Parathyroid adenoma (tissue), 2 donors: ENCODE measurements around the gene PNP.

Experiments used
- H2AFZ ChIP-seq: fragments of 300-600 bp; sonication (generic); one replicate; pipeline ENCODE4 v1.7.0; 2017; ENCODE audit warnings: antibody characterized with exemption, mild to moderate bottlenecking
- H3K27ac ChIP-seq: fragments of 300-600 bp; sonication (generic); one replicate; pipeline ENCODE4 v1.7.0; 2017
- H3K27me3 ChIP-seq: fragments of 300-600 bp; sonication (generic); one replicate; pipeline ENCODE4 v1.7.0; 2017; ENCODE audit warnings: low read length; ENCODE audit not compliant: control insufficient read depth, insufficient read depth
- H3K36me3 ChIP-seq: fragments of 300-600 bp; sonication (generic); one replicate; pipeline ENCODE4 v1.7.0; 2017; ENCODE audit warnings: low read length; ENCODE audit not compliant: control insufficient read depth, insufficient read depth
- H3K4me1 ChIP-seq: fragments of 300-600 bp; sonication (generic); one replicate; pipeline ENCODE4 v1.7.0; 2017; ENCODE audit warnings: control low read depth
- H3K4me2 ChIP-seq: fragments of 300-600 bp; sonication (generic); one replicate; pipeline ENCODE4 v1.7.0; 2017; ENCODE audit warnings: low read length
- H3K4me3 ChIP-seq: fragments of 300-600 bp; sonication (generic); one replicate; pipeline ENCODE4 v1.7.0; 2017; ENCODE audit warnings: low read depth, low read length
- H3K79me2 ChIP-seq: fragments of 300-600 bp; sonication (generic); one replicate; pipeline ENCODE4 v1.7.0; 2017; ENCODE audit warnings: control low read depth
- H3K9ac ChIP-seq: fragments of 300-600 bp; sonication (generic); one replicate; pipeline ENCODE4 v1.7.0; 2017; ENCODE audit warnings: mild to moderate bottlenecking
- H3K9me3 ChIP-seq: fragments of 300-600 bp; sonication (generic); one replicate; pipeline ENCODE4 v1.7.0; 2017; ENCODE audit warnings: low read length; ENCODE audit not compliant: control insufficient read depth
- TF ChIP-seq, protein P1 (sequence below): fragments of 300-600 bp; sonication (generic); IDR thresholded peaks from one replicate; pipeline ENCODE4 v1.7.0; 2017; ENCODE audit warnings: antibody characterized with exemption, mild to moderate bottlenecking
- donor health status: primary hyperparathyroidism.

Gene PNP

DNA sequence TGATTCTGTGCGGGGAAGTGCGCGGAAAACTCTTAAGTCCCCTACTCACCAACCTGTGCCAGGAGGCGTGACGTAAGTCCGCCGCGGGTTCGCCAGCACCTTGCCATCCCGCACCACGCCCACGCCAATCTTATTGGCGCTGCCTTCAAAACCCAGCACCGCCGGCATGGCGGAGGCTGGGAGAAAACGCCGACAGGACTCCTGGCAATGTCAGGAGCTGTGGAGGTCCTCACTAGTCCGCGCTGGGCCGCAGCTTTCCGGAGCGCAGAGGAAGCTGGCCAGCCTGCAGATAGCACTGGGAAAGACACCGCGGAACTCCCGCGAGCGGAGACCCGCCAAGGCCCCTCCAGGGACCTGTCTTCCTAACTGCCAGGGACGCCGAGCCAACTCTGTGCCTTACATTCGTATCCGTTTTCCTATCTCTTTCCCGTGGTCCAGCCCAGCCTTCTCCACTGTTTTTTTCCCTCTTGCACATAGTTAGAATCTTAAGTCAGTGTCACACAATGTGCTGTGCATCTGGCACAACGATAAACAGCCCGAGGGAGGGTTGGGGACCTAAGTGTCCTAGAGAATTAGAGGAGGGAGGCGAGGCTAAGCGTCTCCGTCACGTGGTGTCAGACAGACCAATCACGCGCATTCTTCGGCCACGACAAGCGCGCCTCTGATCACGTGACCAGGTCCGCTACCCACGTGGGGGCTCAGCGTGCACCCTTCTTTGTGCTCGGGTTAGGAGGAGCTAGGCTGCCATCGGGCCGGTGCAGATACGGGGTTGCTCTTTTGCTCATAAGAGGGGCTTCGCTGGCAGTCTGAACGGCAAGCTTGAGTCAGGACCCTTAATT lies 14.5 kb upstream of the PNP start, which contains the start of the genes APEX1 and OSGEP:
Gene APEX1, plus strand, starts transcription at position 711 of the 839 bp plus-strand sequence. CDS start 420 bp downstream, outside the sequence.
Gene OSGEP, minus strand, starts transcription at position 297 of the 839 bp plus-strand sequence. Its CDS starts 129 bp downstream, at position 168.
- Histone ChIP-seq H3K27me3 (no peaks in the 10 kb centered on the region), H3K4me3 (peak within 1 kb of the TSS; percentile 69), H3K27ac (peak within 1 kb of the TSS; percentile 98), H3K4me1 (peaks cover 5% of the 10 kb centered on the region), H3K36me3 (no peaks in the 10 kb centered on the region), H2AFZ (peak within 1 kb of the TSS; percentile 98), H3K9ac (peak within 1 kb of the TSS; percentile 65), H3K9me3 (no peaks in the 10 kb centered on the region), H3K4me2 (peak within 1 kb of the TSS; percentile 74), H3K79me2 (peaks cover 3% of the 10 kb centered on the region)
- TF ChIP-seq, protein P1, sequence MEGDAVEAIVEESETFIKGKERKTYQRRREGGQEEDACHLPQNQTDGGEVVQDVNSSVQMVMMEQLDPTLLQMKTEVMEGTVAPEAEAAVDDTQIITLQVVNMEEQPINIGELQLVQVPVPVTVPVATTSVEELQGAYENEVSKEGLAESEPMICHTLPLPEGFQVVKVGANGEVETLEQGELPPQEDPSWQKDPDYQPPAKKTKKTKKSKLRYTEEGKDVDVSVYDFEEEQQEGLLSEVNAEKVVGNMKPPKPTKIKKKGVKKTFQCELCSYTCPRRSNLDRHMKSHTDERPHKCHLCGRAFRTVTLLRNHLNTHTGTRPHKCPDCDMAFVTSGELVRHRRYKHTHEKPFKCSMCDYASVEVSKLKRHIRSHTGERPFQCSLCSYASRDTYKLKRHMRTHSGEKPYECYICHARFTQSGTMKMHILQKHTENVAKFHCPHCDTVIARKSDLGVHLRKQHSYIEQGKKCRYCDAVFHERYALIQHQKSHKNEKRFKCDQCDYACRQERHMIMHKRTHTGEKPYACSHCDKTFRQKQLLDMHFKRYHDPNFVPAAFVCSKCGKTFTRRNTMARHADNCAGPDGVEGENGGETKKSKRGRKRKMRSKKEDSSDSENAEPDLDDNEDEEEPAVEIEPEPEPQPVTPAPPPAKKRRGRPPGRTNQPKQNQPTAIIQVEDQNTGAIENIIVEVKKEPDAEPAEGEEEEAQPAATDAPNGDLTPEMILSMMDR, result peak; percentile 7

DNA sequence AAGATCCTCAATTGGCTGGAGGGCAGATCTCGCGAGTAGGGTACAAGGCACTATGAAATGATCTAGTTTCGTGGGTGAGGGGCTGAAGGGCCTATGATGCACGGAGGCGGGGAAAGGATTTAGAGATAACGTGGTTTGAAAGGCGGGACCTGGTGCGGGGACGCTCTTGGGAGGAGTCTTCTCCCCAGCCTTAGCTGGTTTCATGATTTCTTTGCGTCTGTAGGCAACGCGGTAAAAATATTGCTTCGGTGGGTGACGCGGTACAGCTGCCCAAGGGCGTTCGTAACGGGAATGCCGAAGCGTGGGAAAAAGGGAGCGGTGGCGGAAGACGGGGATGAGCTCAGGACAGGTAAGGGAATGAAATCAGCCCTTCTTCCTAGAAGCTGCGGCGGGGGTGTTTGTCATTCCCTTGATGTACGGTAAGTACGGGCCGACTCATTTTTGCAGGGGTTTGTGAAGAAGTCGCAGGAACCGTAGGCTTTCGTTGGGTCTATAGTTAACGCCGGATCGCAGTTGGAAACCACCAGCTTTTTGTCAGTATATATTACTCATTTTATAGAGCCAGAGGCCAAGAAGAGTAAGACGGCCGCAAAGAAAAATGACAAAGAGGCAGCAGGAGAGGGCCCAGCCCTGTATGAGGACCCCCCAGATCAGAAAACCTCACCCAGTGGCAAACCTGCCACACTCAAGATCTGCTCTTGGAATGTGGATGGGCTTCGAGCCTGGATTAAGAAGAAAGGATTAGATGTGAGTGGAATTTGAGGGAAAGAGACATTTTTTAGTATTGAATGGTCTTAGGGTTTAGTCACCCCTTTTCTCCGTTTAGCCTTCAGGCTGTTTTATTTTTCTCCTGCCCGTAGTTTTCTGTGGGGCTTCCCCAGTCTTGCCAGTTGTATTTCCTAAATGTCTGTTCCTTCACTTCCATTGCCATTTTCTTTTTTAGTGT lies 13.6 kb upstream of the PNP start:
- peak overlapping the region; percentile 74 for H3K4me2 ChIP-seq
- no peaks in the 10 kb centered on the region for H3K27me3 ChIP-seq
- peaks cover 12% of the 10 kb centered on the region for H3K4me1 ChIP-seq
- peak overlapping the region; percentile 98 for H3K27ac ChIP-seq
- peak overlapping the region; percentile 98 for H2AFZ ChIP-seq
- no peaks in the 10 kb centered on the region for H3K36me3 ChIP-seq
- H3K79me2 ChIP-seq, result peaks cover 6% of the 10 kb centered on the region
- H3K9ac ChIP-seq, result peak overlapping the region; percentile 65
- TF ChIP-seq, protein P1, result no peak
- peak overlapping the region; percentile 69 for H3K4me3 ChIP-seq
- no peaks in the 10 kb centered on the region for H3K9me3 ChIP-seq

DNA sequence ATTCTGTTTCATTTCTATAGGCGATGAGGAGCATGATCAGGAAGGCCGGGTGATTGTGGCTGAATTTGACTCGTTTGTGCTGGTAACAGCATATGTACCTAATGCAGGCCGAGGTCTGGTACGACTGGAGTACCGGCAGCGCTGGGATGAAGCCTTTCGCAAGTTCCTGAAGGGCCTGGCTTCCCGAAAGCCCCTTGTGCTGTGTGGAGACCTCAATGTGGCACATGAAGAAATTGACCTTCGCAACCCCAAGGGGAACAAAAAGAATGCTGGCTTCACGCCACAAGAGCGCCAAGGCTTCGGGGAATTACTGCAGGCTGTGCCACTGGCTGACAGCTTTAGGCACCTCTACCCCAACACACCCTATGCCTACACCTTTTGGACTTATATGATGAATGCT lies 12.2 kb upstream of the PNP start:
- Histone ChIP-seq H3K9ac (no peak overlapping the region), H3K9me3 (no peaks in the 10 kb centered on the region), H3K27me3 (no peaks in the 10 kb centered on the region), H3K36me3 (no peaks in the 10 kb centered on the region), H3K4me2 (no peak overlapping the region), H3K4me3 (no peak overlapping the region), H3K79me2 (peaks cover 6% of the 10 kb centered on the region), H3K4me1 (peaks cover 12% of the 10 kb centered on the region), H2AFZ (no peak overlapping the region), H3K27ac (no peak overlapping the region)
- TF ChIP-seq, protein P1, result no peak

DNA sequence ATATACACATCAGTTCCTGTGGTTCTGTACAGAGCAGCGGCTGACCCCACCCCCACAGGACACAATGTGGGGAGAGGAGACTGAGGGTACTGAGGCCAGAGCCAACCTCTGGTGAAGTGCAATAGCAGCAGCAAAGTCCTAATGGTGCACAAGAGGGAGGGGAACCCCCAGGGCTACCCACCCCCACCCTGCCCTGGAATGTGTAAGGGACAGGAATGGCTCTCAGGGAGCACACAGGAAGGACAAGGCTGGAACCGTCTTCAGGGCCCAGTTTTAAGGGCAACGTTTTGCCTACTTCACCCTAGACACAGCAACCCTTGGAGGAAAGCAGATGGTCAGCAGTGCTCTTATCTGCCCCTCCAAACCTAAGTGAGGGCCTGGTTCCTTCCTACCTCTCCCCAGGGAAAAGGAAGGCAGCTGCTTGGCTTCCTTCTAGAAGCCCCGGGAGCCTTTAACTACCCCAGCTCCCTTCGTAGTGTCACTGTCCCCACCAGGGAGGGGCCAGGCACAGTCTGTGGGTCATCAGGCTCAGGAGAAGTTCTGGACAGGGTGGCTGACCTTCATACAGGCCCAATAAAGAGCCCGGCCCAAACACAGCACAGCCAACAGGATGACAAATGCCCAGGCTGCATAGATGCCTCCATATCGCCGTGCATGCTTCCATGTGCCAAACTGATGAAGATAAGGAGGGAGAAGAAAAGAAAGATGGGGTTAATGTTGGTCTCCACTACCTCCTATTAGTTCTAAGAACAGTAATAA lies 11.0 kb upstream of the PNP start:
- Histone ChIP-seq H3K27me3 (no peaks in the 10 kb centered on the region), H2AFZ (no peak overlapping the region), H3K9me3 (no peaks in the 10 kb centered on the region), H3K9ac (no peak overlapping the region), H3K36me3 (no peaks in the 10 kb centered on the region), H3K4me3 (no peak overlapping the region), H3K4me1 (peaks cover 12% of the 10 kb centered on the region), H3K27ac (no peak overlapping the region), H3K79me2 (peaks cover 6% of the 10 kb centered on the region), H3K4me2 (no peak overlapping the region)
- TF ChIP-seq, protein P1, result no peak
